ENCODE data around the gene EMC10. TPM values are rescaled to one million over a fixed set of nuclear protein-coding genes. Genes with fewer than 3 reads are reported as not detected.
A peak's percentile ranks its signal among the peaks of the same experiment; 100 is the strongest.

The EMC10 gene
- total and polyA plus RNA-seq, 2 donors (not counting 3 experiments of a cell fraction or from before 2014, with no cell fraction given) = 106 to 111 TPM

DNA sequence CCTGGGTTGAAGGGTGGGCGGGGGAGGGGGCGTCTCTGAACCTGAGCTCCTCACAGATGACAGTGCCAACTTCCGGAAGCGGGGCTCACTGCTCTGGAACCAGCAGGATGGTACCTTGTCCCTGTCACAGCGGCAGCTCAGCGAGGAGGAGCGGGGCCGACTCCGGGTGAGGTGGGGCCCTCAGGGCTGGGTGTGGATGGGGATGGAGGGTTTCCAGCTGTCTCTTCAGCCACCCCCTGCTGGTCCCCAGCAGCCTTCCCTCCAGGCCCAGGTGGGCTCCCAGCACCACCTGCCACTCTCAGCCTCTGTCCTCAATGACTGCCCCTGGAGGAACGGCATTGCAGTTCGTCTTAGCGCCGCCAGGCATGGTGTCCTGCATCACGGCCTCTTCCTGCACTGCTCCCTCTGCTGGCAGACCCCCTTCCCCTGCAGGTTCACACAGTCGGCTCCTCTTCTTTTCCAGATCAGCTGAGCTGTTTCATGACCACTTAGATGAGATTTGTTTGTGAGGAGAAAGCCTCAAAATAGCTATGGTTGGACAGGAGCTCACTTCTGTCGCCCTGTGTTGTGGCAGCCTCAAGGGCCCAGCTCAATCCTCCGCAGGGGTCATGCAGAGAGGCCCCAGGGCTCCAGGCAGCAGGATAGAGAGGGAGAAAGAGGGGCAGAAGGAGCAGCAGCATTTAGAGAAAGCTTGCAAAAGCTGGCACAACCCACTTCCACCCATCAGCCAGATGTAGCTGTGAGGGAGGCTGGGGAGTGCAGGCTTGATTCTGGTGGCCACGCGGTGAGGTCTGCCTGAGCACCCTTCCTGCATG is 2.8 kb downstream of the EMC10 start:
- DNase-seq (ENCODE audit: low read depth, low spot score) (no peak), FAIRE-seq (peak; percentile 4)
- peaks cover 0 to 30% of the 10 kb centered on the region in 2 experiments for H3K36me3 ChIP-seq (ENCODE audit: control insufficient read depth in 2 of 2, extremely low read depth in 1 of 2, insufficient read depth in 2 of 2, low read length in 2 of 2)
- no peak overlapping the region for H3K4me3 ChIP-seq (replicated peaks in 1 of 3; ENCODE audit: insufficient read depth in 1 of 3, low read depth in 1 of 3, low read length in 3 of 3)
- ChIA-PET CTCF (interaction anchor here (1.0 to 1.6 kb wide), 6 partner anchors 8 to 226 kb away, joined by 3 to 8 read pairs (median 5); partner anchors contain the start of gene JOSD2), POLR2A (no interaction called here)
- no peaks in the 10 kb centered on the region for H3K9me3 ChIP-seq (replicated peaks; ENCODE audit: control insufficient read depth, insufficient read depth, low read length)
- intact Hi-C loops (cut with micrococcal nuclease) (loop anchor here (1.0 kb wide), 1 partner anchor 111 kb away; no protein-coding TSS in a partner anchor), dilution Hi-C loops (cut with MboI; ENCODE audit: extremely low pct_ligation_motif_present, low sequenced_read_pairs) (no loop called here)
- no peaks in the 10 kb centered on the region for H3K27me3 ChIP-seq (ENCODE audit: control insufficient read depth in 2 of 2, insufficient read depth in 2 of 2, low read length in 2 of 2)
- no peaks in the 10 kb centered on the region for H4K20me1 ChIP-seq (replicated peaks; ENCODE audit: control insufficient read depth, extremely low read depth, insufficient read depth, low read length)
- no peak overlapping the region for H2AFZ ChIP-seq (ENCODE audit: low read depth, low read length)
- H3K27ac ChIP-seq (ENCODE audit: insufficient read depth, low read depth, low read length) = no peak overlapping the region
- peaks cover 7% of the 10 kb centered on the region for H3K79me2 ChIP-seq (ENCODE audit: control insufficient read depth, insufficient read depth, low read length)
- H3K9me1 ChIP-seq (replicated peaks; ENCODE audit: control insufficient read depth, extremely low read depth, insufficient read depth, low read length) = no peaks in the 10 kb centered on the region
- BruUV-seq (replicated peaks) = no TSS peak
- no peak overlapping the region for H3K4me2 ChIP-seq (ENCODE audit: insufficient read depth, low read length)
- H3K4me1 ChIP-seq (ENCODE audit: control insufficient read depth, extremely low read depth, insufficient read depth, low read length) = peaks cover 7% of the 10 kb centered on the region
- H3K9ac ChIP-seq (replicated peaks; ENCODE audit: extremely low read depth, insufficient read depth, low read length) = no peak overlapping the region
- TF ChIP-seq, protein P1, sequence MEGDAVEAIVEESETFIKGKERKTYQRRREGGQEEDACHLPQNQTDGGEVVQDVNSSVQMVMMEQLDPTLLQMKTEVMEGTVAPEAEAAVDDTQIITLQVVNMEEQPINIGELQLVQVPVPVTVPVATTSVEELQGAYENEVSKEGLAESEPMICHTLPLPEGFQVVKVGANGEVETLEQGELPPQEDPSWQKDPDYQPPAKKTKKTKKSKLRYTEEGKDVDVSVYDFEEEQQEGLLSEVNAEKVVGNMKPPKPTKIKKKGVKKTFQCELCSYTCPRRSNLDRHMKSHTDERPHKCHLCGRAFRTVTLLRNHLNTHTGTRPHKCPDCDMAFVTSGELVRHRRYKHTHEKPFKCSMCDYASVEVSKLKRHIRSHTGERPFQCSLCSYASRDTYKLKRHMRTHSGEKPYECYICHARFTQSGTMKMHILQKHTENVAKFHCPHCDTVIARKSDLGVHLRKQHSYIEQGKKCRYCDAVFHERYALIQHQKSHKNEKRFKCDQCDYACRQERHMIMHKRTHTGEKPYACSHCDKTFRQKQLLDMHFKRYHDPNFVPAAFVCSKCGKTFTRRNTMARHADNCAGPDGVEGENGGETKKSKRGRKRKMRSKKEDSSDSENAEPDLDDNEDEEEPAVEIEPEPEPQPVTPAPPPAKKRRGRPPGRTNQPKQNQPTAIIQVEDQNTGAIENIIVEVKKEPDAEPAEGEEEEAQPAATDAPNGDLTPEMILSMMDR (IDR thresholded peaks at IDR 0.05; ENCODE audit: extremely low read depth in 1 of 2, insufficient read depth in 1 of 2, low read depth in 1 of 2, low read length in 2 of 2) = peak; percentile 49 to 56
- TF ChIP-seq POLR2AphosphoS5 (IDR thresholded peaks at IDR 0.05; ENCODE audit: insufficient read depth, low read depth, low read length) = no peak

- Histone ChIP-seq H3K36me3 (ENCODE audit: control insufficient read depth in 2 of 2, extremely low read depth in 1 of 2, insufficient read depth in 2 of 2, low read length in 2 of 2) (peaks cover 0 to 32% of the 10 kb centered on the region in 2 experiments), H2AFZ (ENCODE audit: low read depth, low read length) (no peak overlapping the region), H3K79me2 (ENCODE audit: control insufficient read depth, insufficient read depth, low read length) (peaks cover 7% of the 10 kb centered on the region), H4K20me1 (replicated peaks; ENCODE audit: control insufficient read depth, extremely low read depth, insufficient read depth, low read length) (no peaks in the 10 kb centered on the region), H3K9me1 (replicated peaks; ENCODE audit: control insufficient read depth, extremely low read depth, insufficient read depth, low read length) (no peaks in the 10 kb centered on the region), H3K4me2 (ENCODE audit: insufficient read depth, low read length) (no peak overlapping the region), H3K4me3 (replicated peaks in 1 of 3; ENCODE audit: insufficient read depth in 1 of 3, low read depth in 1 of 3, low read length in 3 of 3) (no peak overlapping the region), H3K27ac (ENCODE audit: insufficient read depth, low read depth, low read length) (no peak overlapping the region), H3K9me3 (replicated peaks; ENCODE audit: control insufficient read depth, insufficient read depth, low read length) (no peaks in the 10 kb centered on the region), H3K9ac (replicated peaks; ENCODE audit: extremely low read depth, insufficient read depth, low read length) (no peak overlapping the region), H3K4me1 (ENCODE audit: control insufficient read depth, extremely low read depth, insufficient read depth, low read length) (peaks cover 7% of the 10 kb centered on the region), H3K27me3 (ENCODE audit: control insufficient read depth in 2 of 2, insufficient read depth in 2 of 2, low read length in 2 of 2) (no peaks in the 10 kb centered on the region)
- dilution Hi-C loops (cut with MboI; ENCODE audit: extremely low pct_ligation_motif_present, low sequenced_read_pairs) (no loop called here), intact Hi-C loops (cut with micrococcal nuclease) (loop anchor here (1.0 kb wide), 1 partner anchor 112 kb away; no protein-coding TSS in a partner anchor)
- TF ChIP-seq MYC (IDR thresholded peaks at IDR 0.05; ENCODE audit: low read depth, low read length) (no peak), JUN (IDR thresholded peaks at IDR 0.05; ENCODE audit: borderline replicate concordance, insufficient read depth, insufficient read length, low read depth) (no peak), EZH2 (IDR thresholded peaks at IDR 0.05; ENCODE audit: borderline replicate concordance, low read depth, low read length, severe bottlenecking) (no peak), FOS (IDR thresholded peaks at IDR 0.05; ENCODE audit: borderline replicate concordance, insufficient read depth, low read length) (no peak), POLR2AphosphoS5 (IDR thresholded peaks at IDR 0.05; ENCODE audit: insufficient read depth, low read depth, low read length) (no peak), GATA2 (IDR thresholded peaks at IDR 0.05; ENCODE audit: insufficient read depth, insufficient read length, low read depth, low read length) (no peak), POLR2A (IDR thresholded peaks at IDR 0.05; ENCODE audit: low read depth, low read length) (no peak)
- TF ChIP-seq, protein P1 (IDR thresholded peaks at IDR 0.05; ENCODE audit: extremely low read depth in 1 of 2, insufficient read depth in 1 of 2, low read depth in 1 of 2, low read length in 2 of 2) = no peak
- TF ChIP-seq, protein P2, sequence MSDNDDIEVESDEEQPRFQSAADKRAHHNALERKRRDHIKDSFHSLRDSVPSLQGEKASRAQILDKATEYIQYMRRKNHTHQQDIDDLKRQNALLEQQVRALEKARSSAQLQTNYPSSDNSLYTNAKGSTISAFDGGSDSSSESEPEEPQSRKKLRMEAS (IDR thresholded peaks at IDR 0.05; ENCODE audit: insufficient read depth, insufficient read length) = no peak
- POLR2A ChIA-PET = no interaction called here
- CTCF ChIA-PET = interaction anchor here (1.2 to 1.6 kb wide), 3 partner anchors 31 to 123 kb away, joined by 3 to 8 read pairs (median 4); partner anchors contain the start of gene JOSD2
- no peak for DNase-seq (ENCODE audit: low read depth, low spot score)
- no TSS peak for BruUV-seq (replicated peaks)
- FAIRE-seq = no peak
These were observed 3.5 kb downstream of the EMC10 start for GRCh38 chr19:50479761-50480251.
